Fibroblast of pulmonary artery (primary cell): ENCODE data around the gene CCDC6.
"Not testable (repeated sequence)": the region's sequence is repeated elsewhere in the genome, so short reads cannot be mapped to it uniquely, and the experiment has no call there.

Experiments
- DNase-seq: peaks from one replicate; pipeline ENCODE4 v3.0.0-alpha.2; 2010; ENCODE audit warnings: low read depth
- H3K4me3 ChIP-seq: replicated peaks from 2 replicates; pipeline ENCODE4 v1.5.1; 2011; ENCODE audit warnings: low read depth, mild to moderate bottlenecking, control low read depth, low read length, moderate library complexity
- TF ChIP-seq, protein P1 (sequence below): IDR thresholded peaks from 2 replicates; pipeline ENCODE4 v1.5.1; 2011; ENCODE audit warnings: mild to moderate bottlenecking, control low read depth, low read length, inconsistent platforms; ENCODE audit errors: missing control alignments

CCDC6 gene

GRCh38 chr10:59906417-59907202, at the start of gene CCDC6:
Gene CCDC6, minus strand, starts transcription at chr10:59906556. Its CDS starts 132 bp downstream, at chr10:59906424.
- TF ChIP-seq, protein P1, sequence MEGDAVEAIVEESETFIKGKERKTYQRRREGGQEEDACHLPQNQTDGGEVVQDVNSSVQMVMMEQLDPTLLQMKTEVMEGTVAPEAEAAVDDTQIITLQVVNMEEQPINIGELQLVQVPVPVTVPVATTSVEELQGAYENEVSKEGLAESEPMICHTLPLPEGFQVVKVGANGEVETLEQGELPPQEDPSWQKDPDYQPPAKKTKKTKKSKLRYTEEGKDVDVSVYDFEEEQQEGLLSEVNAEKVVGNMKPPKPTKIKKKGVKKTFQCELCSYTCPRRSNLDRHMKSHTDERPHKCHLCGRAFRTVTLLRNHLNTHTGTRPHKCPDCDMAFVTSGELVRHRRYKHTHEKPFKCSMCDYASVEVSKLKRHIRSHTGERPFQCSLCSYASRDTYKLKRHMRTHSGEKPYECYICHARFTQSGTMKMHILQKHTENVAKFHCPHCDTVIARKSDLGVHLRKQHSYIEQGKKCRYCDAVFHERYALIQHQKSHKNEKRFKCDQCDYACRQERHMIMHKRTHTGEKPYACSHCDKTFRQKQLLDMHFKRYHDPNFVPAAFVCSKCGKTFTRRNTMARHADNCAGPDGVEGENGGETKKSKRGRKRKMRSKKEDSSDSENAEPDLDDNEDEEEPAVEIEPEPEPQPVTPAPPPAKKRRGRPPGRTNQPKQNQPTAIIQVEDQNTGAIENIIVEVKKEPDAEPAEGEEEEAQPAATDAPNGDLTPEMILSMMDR, result peak; percentile 51
- H3K4me3 ChIP-seq, result peak within 1 kb of the TSS; percentile 96
- peak; percentile 93 for DNase-seq

DNA sequence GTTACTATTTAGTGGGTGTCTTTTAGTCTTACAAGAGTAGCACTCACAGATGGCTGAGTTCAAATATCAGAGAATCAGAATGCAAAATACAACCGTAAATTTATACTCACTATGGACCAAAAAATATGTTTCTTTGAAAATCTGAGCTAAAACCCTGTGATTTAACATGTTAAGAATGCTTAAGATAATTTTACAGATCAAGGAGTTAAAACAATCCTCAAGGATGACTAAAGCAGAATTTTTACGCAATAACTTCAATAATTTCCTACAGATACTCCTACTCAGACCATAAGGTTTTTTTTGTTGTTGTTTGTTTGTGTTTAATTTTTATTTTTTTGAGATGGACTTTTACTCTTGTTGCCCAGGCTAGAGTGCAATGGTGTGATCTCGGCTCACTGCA, 47.9 kb upstream of the CCDC6 start:
- peak; percentile 4 for DNase-seq
- no peak overlapping the region for H3K4me3 ChIP-seq
- TF ChIP-seq, protein P1, result no peak

- DNase-seq, H3K4me3 ChIP-seq: not testable (repeated sequence)
Measured at GRCh38 chr10:59953711-59954110, 47.4 kb upstream of the CCDC6 start.

- no peak overlapping the region for H3K4me3 ChIP-seq
- TF ChIP-seq, protein P1, result no peak
- DNase-seq, result no peak
Measured at GRCh38 chr10:59950105-59950504, 43.7 kb upstream of the CCDC6 start.

GRCh38 chr10:59949608-59950007, 43.3 kb upstream of the CCDC6 start:
- no peak for DNase-seq
- no peak overlapping the region for H3K4me3 ChIP-seq
- TF ChIP-seq, protein P1, result no peak

- DNase-seq, result no peak
- no peak overlapping the region for H3K4me3 ChIP-seq
- TF ChIP-seq, protein P1, result no peak
Measured at GRCh38 chr10:59945991-59946390, 39.6 kb upstream of the CCDC6 start.

DNA sequence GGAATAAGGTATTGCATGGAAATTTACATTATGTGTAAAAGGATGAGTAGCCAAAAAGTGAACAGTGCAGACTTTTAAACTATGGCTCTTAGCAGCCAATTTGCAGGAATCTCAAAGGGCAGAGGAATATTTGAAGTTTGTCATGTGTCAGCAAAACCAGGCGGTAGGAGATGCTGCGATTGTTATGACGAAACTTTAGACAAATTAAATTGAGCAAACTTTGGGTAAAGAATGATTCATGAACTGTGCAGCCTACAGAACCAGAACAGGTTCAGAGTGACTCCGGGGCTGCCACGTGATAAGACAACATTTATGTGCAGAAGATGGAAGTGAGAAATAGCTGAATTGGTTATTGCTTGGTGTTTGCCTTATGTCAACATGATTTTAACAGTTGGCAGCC, 39.2 kb upstream of the CCDC6 start:
- no peak for DNase-seq
- TF ChIP-seq, protein P1, result no peak

More for the DNA sequence above, 39.2 kb upstream of the CCDC6 start:
- no peak overlapping the region for H3K4me3 ChIP-seq
